Stimulated activated CD4-positive, alpha-beta T cell treated with anti-CD3 and anti-CD28 coated beads, Interleukin-1b, Interleukin-23, amount 100 ng/mL, for 1 hour (primary cell): ENCODE measurements around the gene TACC2.
A peak's percentile ranks its signal among the peaks of the same experiment; 100 is the strongest.
"Not testable (repeated sequence)": the region's sequence is repeated elsewhere in the genome, so short reads cannot be mapped to it uniquely, and the experiment has no call there.

Experiments used
- DNase-seq, 2 donors: peaks; one replicate each; pipeline ENCODE4 v3.0.0-alpha.2; 2020; ENCODE audit warnings: low read depth in 2 of 2

Gene TACC2

GRCh38 chr10:121988361-121989324 lies at the start of gene TACC2:
Gene TACC2, plus strand, starts transcription at chr10:121989163. Its CDS starts 32,819 bp downstream, at chr10:122021982.
- DNase-seq: no peak

GRCh38 chr10:121941532-121941931 lies 47.4 kb upstream of the TACC2 start:
- DNase-seq: no peak

- no peak for DNase-seq
Observed at GRCh38 chr10:121942749-121943416, 46.1 kb upstream of the TACC2 start.

GRCh38 chr10:121947343-121948330 lies 41.3 kb upstream of the TACC2 start:
- no peak for DNase-seq

GRCh38 chr10:121949049-121949448 lies 39.9 kb upstream of the TACC2 start:
- no peak for DNase-seq

- no peak for DNase-seq
Observed at GRCh38 chr10:121949451-121949850, 39.5 kb upstream of the TACC2 start.

GRCh38 chr10:121952226-121952625 lies 36.7 kb upstream of the TACC2 start:
- DNase-seq: no peak

GRCh38 chr10:121956111-121957061 lies 32.6 kb upstream of the TACC2 start:
- DNase-seq: no peak

GRCh38 chr10:121959671-121960070 lies 29.3 kb upstream of the TACC2 start:
- no peak for DNase-seq

- no peak for DNase-seq
Observed at GRCh38 chr10:121961456-121961855, 27.5 kb upstream of the TACC2 start.

- DNase-seq: no peak
Observed at GRCh38 chr10:121965996-121966395, 23.0 kb upstream of the TACC2 start.

- DNase-seq: not testable (repeated sequence)
Observed at GRCh38 chr10:121969086-121969485, 19.9 kb upstream of the TACC2 start.

GRCh38 chr10:121974019-121974534 lies 14.9 kb upstream of the TACC2 start:
- DNase-seq: no peak

- peak; percentile 17 to 61 for DNase-seq
Observed at GRCh38 chr10:121974535-121975294, 14.2 kb upstream of the TACC2 start, which contains the start of gene NSMCE4A. Gene NSMCE4A, minus strand, starts transcription at chr10:121975217. Its CDS starts 52 bp downstream, at chr10:121975165.

- no peak for DNase-seq
Observed at GRCh38 chr10:121975295-121976086, 13.5 kb upstream of the TACC2 start.

- DNase-seq: no peak
Observed at GRCh38 chr10:121976607-121977006, 12.4 kb upstream of the TACC2 start.

GRCh38 chr10:121978511-121978910 lies 10.5 kb upstream of the TACC2 start:
- no peak for DNase-seq

GRCh38 chr10:121981346-121981745 lies 7.6 kb upstream of the TACC2 start:
- DNase-seq: no peak

- no peak for DNase-seq
Observed at GRCh38 chr10:121983852-121984251, 5.1 kb upstream of the TACC2 start.
